C4-2B (cell line): ENCODE results near the gene LYPLA2.

Experiments used
- H3K27ac ChIP-seq: fragments of 450-650 bp; 2 replicates; pipeline ENCODE4 v1.5.1; 2017
- ZFX ChIP-seq: fragments of 450-650 bp; IDR thresholded peaks from 2 replicates; pipeline ENCODE4 v1.6.1; 2017
- TF ChIP-seq, protein P1 (sequence below): fragments of 450-650 bp; conservative IDR thresholded peaks from 2 replicates; pipeline ENCODE4 v1.5.1; 2017; ENCODE audit warnings: mild to moderate bottlenecking

LYPLA2 gene

DNA sequence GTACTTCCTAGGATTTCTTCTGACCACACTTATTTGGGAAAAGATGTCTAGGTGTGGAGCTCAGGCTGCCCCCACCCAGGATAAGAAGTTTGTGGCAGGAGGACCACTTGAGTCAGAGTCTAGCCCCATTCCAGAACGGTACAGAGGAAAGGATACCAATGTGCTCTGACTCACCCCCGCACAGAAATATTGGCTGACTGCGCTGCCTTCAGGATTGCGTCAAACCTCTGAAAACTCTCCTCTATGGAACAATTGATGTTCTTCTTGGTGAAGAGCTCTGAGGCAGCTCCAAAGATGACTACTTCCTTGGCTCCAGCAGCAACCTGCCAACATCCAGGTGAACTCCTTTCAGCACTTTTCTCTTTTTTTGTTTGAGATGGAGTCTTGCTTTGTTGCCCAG lies 23.1 kb downstream of the LYPLA2 start:
- TF ChIP-seq, protein P1, sequence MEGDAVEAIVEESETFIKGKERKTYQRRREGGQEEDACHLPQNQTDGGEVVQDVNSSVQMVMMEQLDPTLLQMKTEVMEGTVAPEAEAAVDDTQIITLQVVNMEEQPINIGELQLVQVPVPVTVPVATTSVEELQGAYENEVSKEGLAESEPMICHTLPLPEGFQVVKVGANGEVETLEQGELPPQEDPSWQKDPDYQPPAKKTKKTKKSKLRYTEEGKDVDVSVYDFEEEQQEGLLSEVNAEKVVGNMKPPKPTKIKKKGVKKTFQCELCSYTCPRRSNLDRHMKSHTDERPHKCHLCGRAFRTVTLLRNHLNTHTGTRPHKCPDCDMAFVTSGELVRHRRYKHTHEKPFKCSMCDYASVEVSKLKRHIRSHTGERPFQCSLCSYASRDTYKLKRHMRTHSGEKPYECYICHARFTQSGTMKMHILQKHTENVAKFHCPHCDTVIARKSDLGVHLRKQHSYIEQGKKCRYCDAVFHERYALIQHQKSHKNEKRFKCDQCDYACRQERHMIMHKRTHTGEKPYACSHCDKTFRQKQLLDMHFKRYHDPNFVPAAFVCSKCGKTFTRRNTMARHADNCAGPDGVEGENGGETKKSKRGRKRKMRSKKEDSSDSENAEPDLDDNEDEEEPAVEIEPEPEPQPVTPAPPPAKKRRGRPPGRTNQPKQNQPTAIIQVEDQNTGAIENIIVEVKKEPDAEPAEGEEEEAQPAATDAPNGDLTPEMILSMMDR: no peak
- no peak for TF ChIP-seq ZFX
- H3K27ac ChIP-seq: no peak overlapping the region

DNA sequence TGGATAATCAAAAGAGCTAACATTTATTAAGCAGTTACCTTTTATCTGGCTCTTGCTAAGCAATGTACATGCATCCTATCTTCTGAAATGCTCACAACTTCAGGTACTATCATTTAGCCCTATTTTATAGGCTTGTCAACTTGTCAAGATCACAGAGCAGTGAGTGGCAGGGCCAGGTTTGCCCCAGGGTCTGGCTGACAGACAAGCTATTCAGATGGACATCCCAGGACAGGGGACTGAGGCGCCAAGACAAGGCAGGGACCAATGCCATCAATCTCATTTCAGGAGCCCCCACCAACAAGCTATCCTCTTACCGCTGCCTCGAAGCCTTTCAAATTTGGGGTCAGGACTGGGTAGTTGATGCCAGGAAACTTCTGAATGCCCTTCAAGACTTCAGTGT lies 25.4 kb downstream of the LYPLA2 start:
- no peak for TF ChIP-seq ZFX
- TF ChIP-seq, protein P1: no peak
- no peak overlapping the region for H3K27ac ChIP-seq

DNA sequence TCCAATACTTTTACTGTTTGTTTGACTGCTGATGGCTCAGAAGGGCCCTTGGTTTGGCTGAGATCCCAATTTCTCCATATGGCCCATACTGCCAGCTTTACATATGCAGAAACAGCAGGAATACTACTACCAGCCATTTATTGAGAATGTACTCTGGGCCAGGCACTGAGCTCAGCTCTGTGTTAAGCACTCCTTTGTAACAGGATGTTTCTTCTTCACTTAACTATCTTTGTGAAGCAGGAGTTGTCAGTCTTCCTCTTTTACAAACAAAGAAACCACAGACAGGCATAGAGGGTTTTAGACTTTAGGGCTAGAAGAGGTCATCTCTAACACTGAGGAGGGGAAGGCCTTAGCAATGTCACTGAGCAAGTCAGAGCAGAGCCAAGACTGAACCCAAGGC lies 26.0 kb downstream of the LYPLA2 start:
- no peak overlapping the region for H3K27ac ChIP-seq
- TF ChIP-seq, protein P1: no peak
- TF ChIP-seq ZFX: no peak

- TF ChIP-seq, protein P1: no peak
- no peak for TF ChIP-seq ZFX
- no peak overlapping the region for H3K27ac ChIP-seq
These were observed 26.7 kb downstream of the LYPLA2 start for GRCh38 chr1:23817633-23818032.

DNA sequence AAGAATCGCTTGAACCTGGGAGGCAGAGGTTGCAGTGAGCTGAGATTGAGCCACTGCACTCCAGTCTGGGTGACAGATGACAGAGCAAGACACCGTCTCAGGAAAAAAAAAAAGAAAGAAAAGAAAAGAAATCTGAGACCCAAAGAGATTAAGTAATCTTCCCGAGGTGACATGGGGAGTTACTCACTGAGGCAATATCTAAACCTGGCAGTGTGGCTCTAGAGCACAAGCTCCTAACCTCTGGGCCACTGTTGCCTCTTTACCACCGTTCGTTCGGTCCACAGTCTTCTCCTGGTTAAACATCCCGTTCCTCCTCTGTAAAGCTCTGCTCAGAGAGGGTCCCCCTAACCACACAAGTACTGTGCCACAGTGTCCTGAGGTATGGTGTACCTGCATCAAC lies 32.8 kb downstream of the LYPLA2 start:
- TF ChIP-seq, protein P1: no peak
- no peak for TF ChIP-seq ZFX
- H3K27ac ChIP-seq: no peak overlapping the region

DNA sequence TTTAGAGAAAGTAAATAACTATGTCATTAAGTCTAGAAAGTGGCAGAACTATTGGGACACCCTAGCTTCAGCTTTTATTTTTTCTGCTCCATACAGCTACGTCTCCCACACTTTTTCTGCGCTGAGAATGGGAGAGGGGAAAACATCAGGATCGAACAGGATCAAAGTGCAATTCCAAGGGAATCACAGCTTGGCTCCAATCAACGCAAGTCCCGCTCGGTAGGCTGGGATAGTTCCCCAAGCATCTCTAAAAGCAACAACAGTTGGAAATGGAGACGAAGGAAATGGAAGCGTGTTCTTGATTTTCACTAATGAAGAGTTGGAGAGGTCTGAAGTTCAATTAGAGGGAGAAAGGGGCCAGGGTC lies 33.7 kb downstream of the LYPLA2 start:
- H3K27ac ChIP-seq: peak overlapping the region; percentile 92
- TF ChIP-seq ZFX: no peak
- TF ChIP-seq, protein P1: no peak

DNA sequence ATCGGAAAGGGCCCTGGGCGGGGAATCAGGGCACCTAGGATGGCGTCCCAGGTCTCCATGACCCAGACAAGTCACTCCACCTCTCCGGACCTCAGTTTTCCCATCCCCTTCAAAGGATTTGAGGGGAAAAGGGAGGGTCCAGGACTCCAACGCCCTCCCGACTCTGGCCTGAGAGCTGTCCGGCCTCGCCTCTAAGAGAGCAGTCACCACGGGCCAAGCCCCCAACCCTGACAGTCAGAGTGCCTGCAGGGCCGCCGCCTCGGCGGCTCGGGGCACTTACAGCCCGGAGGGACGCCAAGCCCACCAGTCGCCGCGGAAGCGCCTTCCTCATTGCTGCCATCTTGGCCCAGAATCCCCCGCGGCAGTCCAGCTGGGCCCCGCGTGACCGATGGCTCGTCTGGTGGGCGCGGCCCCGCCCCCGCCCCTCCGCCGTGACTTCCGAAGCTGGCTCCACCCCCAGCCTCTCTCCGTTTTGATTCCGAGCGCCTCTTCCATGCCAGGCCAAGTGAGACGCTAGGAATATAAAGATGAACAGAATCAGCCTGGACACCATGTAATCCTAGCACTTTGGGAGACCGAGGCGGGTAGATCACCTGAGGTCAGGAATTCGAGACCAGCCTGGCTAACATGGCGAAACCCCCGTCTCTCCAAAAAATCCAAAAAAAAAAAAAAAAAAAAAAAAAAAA lies 34.3 kb downstream of the LYPLA2 start, which contains the start of gene HMGCL:
TSS of gene HMGCL (minus strand) at position 354 of the 686 bp plus-strand sequence. CDS start at position 340, 14 bp downstream.
- peak within 1 kb of the TSS; percentile 92 for H3K27ac ChIP-seq
- no peak for TF ChIP-seq ZFX
- TF ChIP-seq, protein P1: no peak
